Lung (tissue), 12 donors: ENCODE results near the gene WDR20. TPM values are rescaled to one million over a fixed set of nuclear protein-coding genes. Genes with fewer than 3 reads are reported as not detected.
A peak's percentile ranks its signal among the peaks of the same experiment; 100 is the strongest.

Experiments
- ATAC-seq: fragments of 200-7000 bp; cut with Tn5 transposase; one replicate; pipeline ENCODE4 v1.9.1; 2020; ENCODE audit warnings: moderate number of reproducible peaks; ENCODE audit not compliant: insufficient read depth, low FRiP score
- DNase-seq, 3 donors: peaks; one replicate each; pipeline ENCODE4 v3.0.0-alpha.2; 2013 to 2017
- H3K27ac ChIP-seq, 2 donors: one replicate each; pipeline ENCODE4 v1.5.1; 2013; ENCODE audit warnings: mild to moderate bottlenecking in 2 of 2, moderate library complexity in 2 of 2, control low read depth in 1 of 2, inconsistent platforms in 1 of 2, low read depth in 1 of 2, low read length in 1 of 2
- H3K27me3 ChIP-seq, 3 donors: one replicate each; pipeline ENCODE4 v1.5.1; 2013; ENCODE audit warnings: low read length in 2 of 3; ENCODE audit not compliant: control insufficient read depth in 3 of 3, insufficient read depth in 3 of 3
- H3K36me3 ChIP-seq, 4 donors: one replicate each; pipeline ENCODE4 v1.5.1; 2013; ENCODE audit warnings: low read length in 4 of 4, mild to moderate bottlenecking in 1 of 4, moderate library complexity in 1 of 4; ENCODE audit not compliant: control insufficient read depth in 4 of 4, insufficient read depth in 4 of 4
- H3K4me1 ChIP-seq, 5 donors: one replicate each; pipeline ENCODE4 v1.5.1; 2013; ENCODE audit warnings: low read length in 5 of 5, mild to moderate bottlenecking in 2 of 5, moderate library complexity in 1 of 5; ENCODE audit not compliant: control insufficient read depth in 5 of 5, insufficient read depth in 5 of 5
- H3K4me3 ChIP-seq: one replicate; pipeline ENCODE4 v1.5.1; 2013; ENCODE audit warnings: mild to moderate bottlenecking, control low read depth, moderate library complexity
- H3K9ac ChIP-seq, 2 donors: one replicate each; pipeline ENCODE4 v1.5.1; 2013; ENCODE audit warnings: low read length in 2 of 2, control low read depth in 1 of 2; ENCODE audit not compliant: insufficient read depth in 1 of 2
- H3K9me3 ChIP-seq, 4 donors: one replicate each; pipeline ENCODE4 v1.5.1; 2013; ENCODE audit warnings: low read length in 3 of 4, mild to moderate bottlenecking in 1 of 4, moderate library complexity in 1 of 4; ENCODE audit not compliant: control insufficient read depth in 4 of 4, insufficient read depth in 3 of 4
- WGBS, 2 donors: extraction: QIAGEN DNeasy Blood & Tissue Kit; methylation state at CpG; one replicate each; pipeline ENCODE4 v1.1.7; 2013; 5-methylcytosine and 5-hydroxymethylcytosine counted together
- polyA plus RNA-seq, 2 donors: library from polyadenylated mRNA; stranded (reverse); fragments of 200-250 nt; gene quantifications; one replicate each; pipeline ENCODE4 v1.2.1, GENCODE V29; 2013
- total RNA-seq, 2 donors: library from RNA; depleted of rRNA in 1 of 2; stranded (reverse); fragments of >200 nt in 1 of 2; gene quantifications; one replicate each; pipeline ENCODE4 v1.2.1, GENCODE V29; 2014 to 2021
- TF ChIP-seq, protein P1 (sequence below): IDR thresholded peaks from 2 replicates; pipeline ENCODE4 v1.5.1; 2012; ENCODE audit warnings: mild to moderate bottlenecking; ENCODE audit errors: control extremely low read depth, extremely low read depth
- donor health status: control.
- donor health status: control.
- donor health status: Bipolar disorder and iron deficiency.
- donor health status: healthy.
- donor health status: DM: yes; HTN: yes; CAD: no.

Gene WDR20
- total and polyA plus RNA-seq, 4 donors, result 10.3 to 30.7 (median 19.7) TPM

DNA sequence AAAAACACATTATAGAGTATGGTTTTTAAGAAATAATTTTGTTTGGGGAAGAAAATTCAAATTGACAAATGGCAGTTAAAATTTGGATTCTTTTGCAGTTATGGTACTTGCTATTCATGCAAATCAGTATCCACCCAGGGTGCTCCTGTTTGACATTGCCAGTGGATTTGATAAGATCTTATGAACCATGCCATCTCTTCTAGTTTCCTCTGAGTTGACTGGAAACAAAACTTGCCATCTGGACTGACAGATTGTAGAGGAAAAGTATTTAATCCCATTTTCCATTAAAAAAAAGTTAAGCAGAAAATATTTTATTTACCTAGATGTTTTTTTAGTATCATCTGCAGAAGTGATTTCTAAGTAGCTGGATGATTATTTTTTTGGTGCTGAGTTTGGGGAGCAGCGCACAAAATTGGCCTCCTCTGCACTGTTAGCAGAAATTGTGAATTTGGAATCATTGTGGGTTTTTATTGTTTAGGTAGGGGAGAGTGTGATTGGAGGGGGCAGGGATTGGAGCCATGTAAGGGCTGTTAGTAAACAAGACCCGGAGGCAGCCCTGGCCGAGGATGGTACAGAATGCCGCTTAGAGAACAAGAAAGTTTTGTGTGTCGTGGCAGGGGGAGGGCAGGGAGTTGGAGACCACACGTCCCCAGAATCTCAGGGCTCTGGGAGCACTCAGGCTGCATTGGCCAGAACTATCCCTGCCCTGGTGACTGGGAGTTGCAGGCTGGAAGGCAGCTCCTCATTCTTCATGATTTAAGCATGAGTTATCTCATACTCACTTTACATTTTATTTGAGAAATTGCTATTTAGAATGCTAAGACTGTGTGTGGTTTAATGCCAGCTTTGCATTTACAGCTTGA, 56.6 kb downstream of the WDR20 start:
- 87 to 98% methylated on average over 6 of the region's 6 CpGs for WGBS, 2 donors
- peaks cover 5 to 30% (median 18%) of the 10 kb centered on the region in 4 donors for H3K36me3 ChIP-seq

DNA sequence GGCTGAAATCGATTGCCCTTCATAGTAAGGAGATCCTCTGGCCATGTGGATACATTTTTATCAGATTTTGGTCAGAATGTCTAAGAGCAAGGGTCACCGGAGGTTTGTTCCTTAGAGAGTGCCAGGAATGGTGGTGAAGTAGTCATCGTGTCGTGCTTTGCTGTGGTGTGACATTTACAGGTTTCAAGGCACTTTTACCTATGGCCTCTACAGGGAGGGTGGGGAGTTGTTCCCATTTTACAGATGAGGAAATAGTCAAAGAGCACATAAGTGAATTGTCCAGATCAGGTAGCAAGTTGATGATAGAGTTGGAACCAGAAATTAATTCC, 57.2 kb downstream of the WDR20 start:
- Histone ChIP-seq H3K27me3 (no peaks in the 10 kb centered on the region), H3K27ac (no peak overlapping the region), H3K4me3 (no peak overlapping the region), H3K9ac (no peak overlapping the region), H3K36me3 (peaks cover 5 to 30% (median 19%) of the 10 kb centered on the region in 4 donors), H3K4me1 (peaks cover 0 to 8% (median 3%) of the 10 kb centered on the region in 5 donors), H3K9me3 (no peaks in the 10 kb centered on the region)
- DNase-seq (no peak), ATAC-seq (no peak)
- WGBS, 2 donors, result 81 to 92% methylated on average over 4 of the region's 4 CpGs
- TF ChIP-seq, protein P1, sequence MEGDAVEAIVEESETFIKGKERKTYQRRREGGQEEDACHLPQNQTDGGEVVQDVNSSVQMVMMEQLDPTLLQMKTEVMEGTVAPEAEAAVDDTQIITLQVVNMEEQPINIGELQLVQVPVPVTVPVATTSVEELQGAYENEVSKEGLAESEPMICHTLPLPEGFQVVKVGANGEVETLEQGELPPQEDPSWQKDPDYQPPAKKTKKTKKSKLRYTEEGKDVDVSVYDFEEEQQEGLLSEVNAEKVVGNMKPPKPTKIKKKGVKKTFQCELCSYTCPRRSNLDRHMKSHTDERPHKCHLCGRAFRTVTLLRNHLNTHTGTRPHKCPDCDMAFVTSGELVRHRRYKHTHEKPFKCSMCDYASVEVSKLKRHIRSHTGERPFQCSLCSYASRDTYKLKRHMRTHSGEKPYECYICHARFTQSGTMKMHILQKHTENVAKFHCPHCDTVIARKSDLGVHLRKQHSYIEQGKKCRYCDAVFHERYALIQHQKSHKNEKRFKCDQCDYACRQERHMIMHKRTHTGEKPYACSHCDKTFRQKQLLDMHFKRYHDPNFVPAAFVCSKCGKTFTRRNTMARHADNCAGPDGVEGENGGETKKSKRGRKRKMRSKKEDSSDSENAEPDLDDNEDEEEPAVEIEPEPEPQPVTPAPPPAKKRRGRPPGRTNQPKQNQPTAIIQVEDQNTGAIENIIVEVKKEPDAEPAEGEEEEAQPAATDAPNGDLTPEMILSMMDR, result no peak

More for the DNA sequence above, 56.6 kb downstream of the WDR20 start:
- H3K9me3 ChIP-seq, result no peaks in the 10 kb centered on the region
- ATAC-seq (no peak), DNase-seq (no peak)
- H3K4me1 ChIP-seq, result peaks cover 0 to 8% (median 3%) of the 10 kb centered on the region in 5 donors
- H3K4me3 ChIP-seq, result no peak overlapping the region
- TF ChIP-seq, protein P1, result no peak
- no peak overlapping the region for H3K9ac ChIP-seq
- no peak overlapping the region for H3K27ac ChIP-seq
- H3K27me3 ChIP-seq, result no peaks in the 10 kb centered on the region

- H3K9me3 ChIP-seq, result no peaks in the 10 kb centered on the region
- peaks cover 5 to 30% (median 19%) of the 10 kb centered on the region in 4 donors for H3K36me3 ChIP-seq
- H3K4me3 ChIP-seq, result no peak overlapping the region
- H3K27me3 ChIP-seq, result no peaks in the 10 kb centered on the region
- H3K9ac ChIP-seq, result no peak overlapping the region
- TF ChIP-seq, protein P1, result no peak
- 82 to 90% methylated on average over 5 of the region's 5 CpGs for WGBS, 2 donors
- peak in 1 of 3 donors; percentile 8 for DNase-seq
- ATAC-seq, result no peak
- peaks cover 0 to 8% (median 3%) of the 10 kb centered on the region in 5 donors for H3K4me1 ChIP-seq
- H3K27ac ChIP-seq, result no peak overlapping the region
These were observed 57.7 kb downstream of the WDR20 start for GRCh38 chr14:102197317-102197853.
